GM18517 (cell line): ENCODE measurements around the gene EPSTI1.
A peak's percentile ranks its signal among the peaks of the same experiment; 100 is the strongest.

Source experiments
- ATAC-seq: cut with Tn5 transposase; IDR thresholded peaks from one replicate; pipeline ENCODE4 v1.9.1; 2021; ENCODE audit warnings: mild to moderate bottlenecking, moderate library complexity; ENCODE audit not compliant: unreplicated experiment

The EPSTI1 gene

GRCh38 chr13:42971691-42972347 lies 20.2 kb downstream of the EPSTI1 start:
- ATAC-seq: no peak

- peak; percentile 82 for ATAC-seq
Observed at GRCh38 chr13:42970824-42971690, 21.0 kb downstream of the EPSTI1 start.

- ATAC-seq: peak; percentile 44
Observed at GRCh38 chr13:42969565-42970172, 22.4 kb downstream of the EPSTI1 start.

- ATAC-seq: no peak
Observed at GRCh38 chr13:42968906-42969305, 23.1 kb downstream of the EPSTI1 start.

GRCh38 chr13:42967660-42968059 lies 24.4 kb downstream of the EPSTI1 start:
- no peak for ATAC-seq

GRCh38 chr13:42965281-42965680 lies 26.8 kb downstream of the EPSTI1 start:
- ATAC-seq: no peak

- no peak for ATAC-seq
Observed at GRCh38 chr13:42964761-42965161, 27.3 kb downstream of the EPSTI1 start.

- no peak for ATAC-seq
Observed at GRCh38 chr13:42959615-42960014, 32.4 kb downstream of the EPSTI1 start.

- ATAC-seq: no peak
Observed at GRCh38 chr13:42957881-42958280, 34.2 kb downstream of the EPSTI1 start.

GRCh38 chr13:42950181-42950580 lies 41.9 kb downstream of the EPSTI1 start:
- no peak for ATAC-seq

- no peak for ATAC-seq
Observed at GRCh38 chr13:42947925-42948324, 44.1 kb downstream of the EPSTI1 start.

- ATAC-seq: no peak
Observed at GRCh38 chr13:42946927-42947326, 45.1 kb downstream of the EPSTI1 start.

- no peak for ATAC-seq
Observed at GRCh38 chr13:42929886-42930535, 62.0 kb downstream of the EPSTI1 start.

- no peak for ATAC-seq
Observed at GRCh38 chr13:42926555-42926954, 65.5 kb downstream of the EPSTI1 start.

GRCh38 chr13:42926043-42926442 lies 66.0 kb downstream of the EPSTI1 start:
- ATAC-seq: no peak

- no peak for ATAC-seq
Observed at GRCh38 chr13:42925626-42926025, 66.4 kb downstream of the EPSTI1 start.

GRCh38 chr13:42924344-42924743 lies 67.7 kb downstream of the EPSTI1 start:
- no peak for ATAC-seq

GRCh38 chr13:42907745-42908144 lies 84.3 kb downstream of the EPSTI1 start:
- ATAC-seq: no peak

- no peak for ATAC-seq
Observed at GRCh38 chr13:42906257-42906656, 85.8 kb downstream of the EPSTI1 start.

- ATAC-seq: no peak
Observed at GRCh38 chr13:42905579-42905978, 86.5 kb downstream of the EPSTI1 start.

GRCh38 chr13:42899266-42899665 lies 92.8 kb downstream of the EPSTI1 start:
- ATAC-seq: no peak
